HG03432 (cell line): ENCODE results near the gene PKN2.
"Not testable (repeated sequence)": the region's sequence is repeated elsewhere in the genome, so short reads cannot be mapped to it uniquely, and the experiment has no call there.

Experiments
- ATAC-seq: cut with Tn5 transposase; IDR thresholded peaks from one replicate; pipeline ENCODE4 v1.9.1; 2021; ENCODE audit warnings: mild to moderate bottlenecking, moderate library complexity; ENCODE audit not compliant: unreplicated experiment

PKN2 gene

GRCh38 chr1:88784551-88784950, 100.5 kb downstream of the PKN2 start:
- no peak for ATAC-seq

DNA sequence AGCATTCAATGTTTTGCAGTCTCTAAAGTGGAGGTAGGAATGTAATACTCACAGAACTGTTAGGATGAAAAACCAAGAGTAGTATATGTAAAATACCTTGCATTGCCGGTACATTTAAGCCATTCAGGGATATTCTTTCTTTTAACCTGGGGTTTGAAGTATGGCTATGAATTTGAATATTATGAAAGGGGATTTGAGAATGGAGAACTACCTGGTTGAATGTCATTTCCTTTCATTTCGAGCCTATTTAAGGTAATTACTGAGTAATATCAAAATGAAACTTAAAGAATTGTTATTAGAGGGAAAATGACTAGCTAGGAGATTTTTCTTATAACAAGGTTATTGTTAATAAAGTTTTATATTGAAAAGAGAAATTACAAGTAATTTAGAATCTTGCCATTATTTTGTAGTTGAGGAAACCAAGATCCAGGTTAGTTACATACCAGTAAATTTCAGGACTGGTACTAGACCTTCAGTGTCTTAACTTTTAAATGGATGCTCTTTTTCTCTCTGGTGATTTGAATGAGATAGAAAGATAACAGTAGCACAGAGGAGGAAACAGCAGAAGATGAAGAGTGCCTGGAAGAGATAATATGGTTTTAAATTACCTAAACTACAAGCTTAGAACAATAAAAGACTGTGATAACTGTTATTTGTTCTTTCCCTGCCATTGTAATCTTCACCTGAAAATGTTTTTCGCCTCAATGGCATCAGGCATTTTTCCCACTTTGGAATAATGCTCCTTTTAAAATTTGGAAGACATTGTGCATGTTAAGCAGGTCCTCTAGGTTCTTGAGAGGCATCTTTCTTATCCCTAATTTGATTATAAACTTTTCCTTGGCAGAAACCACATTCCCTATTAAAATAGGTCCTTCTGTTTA, 103.2 kb downstream of the PKN2 start:
- ATAC-seq, result no peak

GRCh38 chr1:88791192-88791591, 107.1 kb downstream of the PKN2 start:
- no peak for ATAC-seq

- ATAC-seq, result no peak
These were observed 115.4 kb downstream of the PKN2 start for GRCh38 chr1:88799491-88799890.

DNA sequence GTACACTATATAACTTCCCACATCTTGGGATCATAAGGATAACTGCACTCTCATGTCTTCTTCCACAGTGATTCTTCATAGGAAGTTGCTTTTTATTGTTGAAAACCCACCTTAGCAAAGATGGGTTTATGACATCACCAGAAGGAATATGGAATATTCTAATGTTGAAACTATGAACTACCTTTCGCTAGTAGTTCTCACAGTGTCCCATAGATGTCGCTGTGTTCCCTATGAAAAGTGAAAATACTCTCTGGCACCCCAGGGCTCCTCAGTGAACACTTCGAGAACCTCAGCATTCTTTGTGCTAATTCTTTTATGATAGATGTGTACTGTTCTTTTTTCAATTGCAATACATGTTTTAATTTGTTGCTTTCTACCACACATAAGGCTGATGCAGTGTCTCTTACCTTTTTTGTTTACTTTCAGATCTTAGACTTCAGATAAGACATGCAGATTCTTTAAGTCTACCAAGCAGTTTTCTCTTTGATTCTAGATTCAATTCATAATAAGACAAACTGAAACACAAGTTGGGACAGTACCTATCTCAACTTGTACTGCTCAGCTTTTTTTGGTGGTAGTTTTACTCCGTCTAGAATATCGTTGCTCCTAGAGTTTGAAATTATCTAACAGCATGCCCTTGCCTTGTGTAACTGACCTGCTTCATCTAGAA, 116.4 kb downstream of the PKN2 start:
- ATAC-seq, result no peak

DNA sequence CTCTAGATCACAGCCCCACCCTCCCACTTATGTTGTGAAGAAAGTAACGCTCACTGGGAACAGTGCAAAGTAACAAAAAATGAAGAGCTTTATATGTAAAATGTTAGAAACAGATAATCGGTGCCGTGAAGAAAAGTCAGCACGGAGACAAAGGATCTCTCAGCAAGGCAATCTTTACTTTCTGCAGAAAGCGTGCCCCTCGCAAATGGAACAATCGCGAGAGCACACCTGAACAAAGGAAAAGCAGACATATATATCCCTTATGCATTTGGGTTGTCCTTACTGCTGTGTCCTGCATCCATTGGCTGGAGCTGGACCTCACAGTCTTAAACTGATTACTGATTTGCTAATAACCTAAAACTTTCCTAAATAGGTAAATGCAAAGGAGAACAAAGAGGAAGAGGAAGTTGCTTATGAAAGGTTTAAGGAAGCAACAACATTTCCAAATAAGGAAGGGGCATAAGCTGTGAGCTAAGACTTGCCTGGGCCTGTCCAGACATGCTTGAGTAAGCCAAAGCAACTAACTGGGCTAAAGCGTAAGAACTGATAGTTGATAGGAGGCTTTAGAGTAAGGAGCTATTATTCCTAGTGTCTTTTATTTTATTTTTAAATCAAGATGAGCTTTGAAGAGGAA, 117.6 kb downstream of the PKN2 start:
- ATAC-seq, result no peak

DNA sequence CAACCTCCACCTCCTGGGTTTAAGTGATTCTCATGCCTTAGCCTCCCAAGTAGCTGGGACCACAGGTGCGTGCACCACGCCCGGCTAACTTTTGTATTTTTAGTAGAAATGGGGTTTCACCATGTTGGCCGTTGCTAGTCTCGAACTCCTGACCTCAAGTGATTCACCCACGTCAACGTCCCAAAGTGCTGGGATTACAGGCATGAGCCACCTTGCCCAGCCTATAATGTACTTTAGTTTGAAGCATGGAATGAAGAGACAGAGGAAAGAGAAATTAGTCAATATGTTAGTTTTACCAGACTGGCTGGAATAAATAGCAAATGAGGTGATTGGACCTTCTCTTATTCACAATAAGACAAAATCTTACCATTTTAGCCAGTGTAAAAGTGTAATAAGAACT, 118.3 kb downstream of the PKN2 start:
- no peak for ATAC-seq

DNA sequence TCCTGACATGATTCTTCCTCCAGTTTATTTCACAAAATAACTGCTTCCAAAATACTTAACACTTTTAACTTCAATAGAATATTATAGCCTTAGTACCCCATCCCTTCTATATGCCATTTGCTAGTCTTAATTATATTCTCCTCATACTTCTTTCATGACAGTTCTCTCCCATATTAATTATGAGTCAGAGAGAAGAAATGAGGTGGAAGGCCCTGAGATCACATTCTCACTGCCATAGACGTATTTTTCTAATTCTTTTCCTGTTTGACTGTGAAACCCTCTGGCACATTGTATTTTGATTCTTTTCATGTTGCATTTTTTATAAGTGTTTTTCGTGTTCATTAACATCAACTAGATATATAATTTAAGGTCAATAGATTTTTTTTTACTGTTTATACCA, 118.9 kb downstream of the PKN2 start:
- ATAC-seq, result no peak

DNA sequence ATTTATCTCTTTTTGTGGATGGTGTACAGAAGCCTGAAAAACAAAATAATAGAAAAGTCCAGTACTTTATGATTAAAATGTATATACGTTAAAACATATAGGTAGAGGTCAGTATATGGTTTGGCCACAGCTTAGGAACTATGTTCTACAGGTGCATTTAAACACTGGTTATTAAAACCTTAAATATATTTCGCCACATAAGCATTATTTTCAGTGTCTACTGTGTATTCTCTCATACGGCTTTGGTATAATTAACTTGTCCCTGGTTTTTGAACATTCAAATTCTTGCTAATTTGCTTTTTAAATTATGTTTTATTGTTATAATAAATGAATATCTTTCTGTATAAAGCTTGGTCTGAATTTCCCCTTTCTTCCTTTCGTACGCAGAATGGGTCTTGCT, 119.4 kb downstream of the PKN2 start:
- no peak for ATAC-seq

DNA sequence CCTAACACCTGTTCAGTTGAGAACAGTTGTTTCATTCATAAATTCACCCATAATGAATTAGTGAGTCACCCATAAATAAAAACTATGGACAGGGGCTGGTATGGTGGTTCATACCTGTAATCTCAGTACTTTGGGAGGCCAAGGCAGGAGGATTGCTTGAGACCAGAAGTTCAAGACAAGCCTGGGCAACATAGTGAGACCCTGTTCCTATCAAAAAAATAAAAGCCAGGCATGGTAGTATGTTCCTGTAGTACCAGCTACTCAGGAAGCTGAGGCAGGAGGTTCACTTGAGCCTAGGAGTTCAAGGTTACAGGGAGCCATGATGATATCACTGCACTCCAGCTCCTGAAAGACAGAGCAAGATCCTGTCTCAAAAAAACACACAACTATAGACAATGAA, 128.3 kb downstream of the PKN2 start:
- ATAC-seq, result no peak

GRCh38 chr1:88813471-88813870, 129.4 kb downstream of the PKN2 start:
- ATAC-seq, result no peak

GRCh38 chr1:88819642-88820041, 135.6 kb downstream of the PKN2 start:
- ATAC-seq, result not testable (repeated sequence)

DNA sequence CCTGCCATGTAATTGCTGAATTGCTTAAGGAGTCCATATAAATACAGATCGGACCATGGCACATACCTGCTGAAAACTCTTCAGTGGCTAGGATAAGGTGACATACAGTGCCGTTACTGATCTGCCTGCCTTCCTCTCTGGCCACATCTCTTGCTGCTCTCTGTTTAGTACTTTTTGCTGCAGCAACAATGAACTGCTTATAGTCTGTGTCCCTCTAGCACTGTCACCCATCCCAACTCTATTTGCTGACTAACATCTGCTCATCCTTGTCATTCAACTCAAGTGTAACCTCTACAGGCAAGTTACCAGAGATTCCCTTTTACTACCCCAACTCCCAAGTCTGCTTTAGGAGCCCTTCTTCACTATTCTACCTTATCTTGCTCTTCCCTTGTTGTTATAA, 141.6 kb downstream of the PKN2 start:
- no peak for ATAC-seq

GRCh38 chr1:88847643-88848042, 163.6 kb downstream of the PKN2 start:
- ATAC-seq, result no peak

- ATAC-seq, result no peak
These were observed 167.4 kb downstream of the PKN2 start for GRCh38 chr1:88851303-88852063.

GRCh38 chr1:88867743-88868521, 183.9 kb downstream of the PKN2 start:
- no peak for ATAC-seq

GRCh38 chr1:88869644-88870043, 185.6 kb downstream of the PKN2 start:
- not testable (repeated sequence) for ATAC-seq

DNA sequence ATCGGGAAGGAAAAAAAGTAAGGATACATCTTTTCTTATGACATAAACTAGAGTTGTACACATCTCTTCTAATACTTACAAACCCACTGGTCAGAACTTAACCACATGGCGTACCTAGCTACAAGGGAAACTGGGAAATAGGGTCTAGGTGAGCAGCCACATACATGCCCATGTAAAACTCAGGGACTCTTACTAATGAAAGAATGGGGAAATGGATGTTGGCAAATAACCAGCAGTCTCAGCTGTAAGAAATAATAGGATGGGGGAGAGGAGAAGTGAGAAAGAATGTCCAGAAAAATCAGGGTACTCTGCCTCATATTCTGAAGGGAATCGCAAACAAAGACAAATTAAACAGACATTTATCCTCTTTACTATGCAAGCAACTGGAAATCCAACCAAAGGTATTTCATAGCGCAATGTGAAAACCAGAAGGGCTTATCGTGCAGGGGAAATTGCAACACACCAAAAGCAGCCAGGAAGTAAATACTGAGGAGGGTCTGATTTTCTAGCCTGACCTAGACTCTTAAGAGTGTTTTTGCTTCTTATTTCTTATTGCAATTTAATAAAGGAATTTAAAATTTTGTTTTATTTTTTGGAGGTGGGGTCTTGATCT, 189.8 kb downstream of the PKN2 start:
- ATAC-seq, result no peak

DNA sequence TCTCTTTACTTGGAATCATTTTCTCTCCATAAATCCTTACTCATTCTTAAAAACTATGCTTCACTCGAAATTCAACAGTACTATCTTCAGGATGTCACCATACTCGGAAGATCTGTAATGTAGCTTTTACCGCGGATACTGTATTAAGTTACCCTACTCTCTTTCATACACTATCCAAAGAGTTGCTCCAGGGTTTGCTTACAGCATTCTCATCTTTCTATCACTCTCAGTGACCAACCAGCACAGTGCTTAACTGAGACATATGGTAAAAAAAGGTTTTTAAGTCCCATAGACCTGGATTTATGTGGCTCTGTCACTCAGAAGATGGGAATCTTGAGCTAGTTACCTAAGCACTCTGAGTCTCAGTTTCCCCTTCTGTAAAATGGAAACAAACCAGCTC, 191.5 kb downstream of the PKN2 start:
- ATAC-seq, result no peak
